ENCODE measurements around the gene FBXL19. TPM values are rescaled to one million over a fixed set of nuclear protein-coding genes. Genes with fewer than 3 reads are reported as not detected.

Gene FBXL19
- total and polyA plus RNA-seq, 2 experiments from 2014 or later, result 0.64 to 18.2 TPM

- H3K9me3 ChIP-seq (ENCODE audit: low read depth), result no peaks in the 10 kb centered on the region
- no peaks in the 10 kb centered on the region for H3K9me2 ChIP-seq (ENCODE audit: insufficient read depth)
- peak within 1 kb of the TSS; percentile 100 for H3K4me2 ChIP-seq (ENCODE audit: unreplicated experiment)
- no peaks in the 10 kb centered on the region for H3K27me3 ChIP-seq (replicated peaks; ENCODE audit: insufficient read depth)
- peaks cover 20% of the 10 kb centered on the region; the same call in 1 of the 2 replicates for H3K36me3 ChIP-seq (ENCODE audit: low read depth)
- 0 to 1% methylated on average over 41 to 81 of the region's 85 CpGs for WGBS, 2 experiments (ENCODE audit: low coverage in 1 of 2, low lambda C conversion rate in 2 of 2, missing lambda C conversion rate in 2 of 2)
- peak within 1 kb of the TSS; percentile 98 for H3K4me3 ChIP-seq
- peak within 1 kb of the TSS; percentile 99 for H3K9ac ChIP-seq
- DNase-seq, result peak; percentile 99
- H3K27ac ChIP-seq, result peak within 1 kb of the TSS; percentile 100
- H3F3A ChIP-seq (ENCODE audit: insufficient read depth), result peaks cover 13% of the 10 kb centered on the region
- no peak for TF ChIP-seq EZH2 (IDR thresholded peaks at IDR 0.05; ENCODE audit: insufficient read depth, poor library complexity, severe bottlenecking)
- no peak for TF ChIP-seq EZH2phosphoT487 (IDR thresholded peaks at IDR 0.05; ENCODE audit: insufficient read depth, low read depth)
- in situ Hi-C loops (cut with MboI), result loop anchor here (25.0 kb wide), 2 partner anchors 755 to 930 kb away; a partner anchor contains a TSS
- H3K4me1 ChIP-seq (ENCODE audit: insufficient read depth), result peaks cover 7% of the 10 kb centered on the region
- peak within 1 kb of the TSS; percentile 99 for H2AFZ ChIP-seq
- H4K20me1 ChIP-seq (ENCODE audit: insufficient read depth), result no peaks in the 10 kb centered on the region
- H3K79me2 ChIP-seq (ENCODE audit: insufficient read depth), result peaks cover 42% of the 10 kb centered on the region
Observed at GRCh38 chr16:30957456-30958174, 34.2 kb downstream of the FBXL19 start, which contains the start of gene SETD1A. SETD1A (plus strand) TSS chr16:30957754; CDS start chr16:30958732, 978 bp downstream.

- Histone ChIP-seq H3K9me3 (ENCODE audit: low read depth) (no peaks in the 10 kb centered on the region), H3K9ac (peak overlapping the region; percentile 99), H3F3A (ENCODE audit: insufficient read depth) (peaks cover 13% of the 10 kb centered on the region), H3K27ac (peak overlapping the region; percentile 100; the same call in 1 of the 2 replicates), H3K9me2 (ENCODE audit: insufficient read depth) (no peaks in the 10 kb centered on the region), H3K4me2 (ENCODE audit: unreplicated experiment) (peak overlapping the region; percentile 88), H3K27me3 (replicated peaks; ENCODE audit: insufficient read depth) (no peaks in the 10 kb centered on the region), H3K4me1 (ENCODE audit: insufficient read depth) (peaks cover 7% of the 10 kb centered on the region), H2AFZ (no peak overlapping the region), H3K79me2 (ENCODE audit: insufficient read depth) (peaks cover 47% of the 10 kb centered on the region), H3K4me3 (peak overlapping the region; percentile 98), H4K20me1 (ENCODE audit: insufficient read depth) (no peaks in the 10 kb centered on the region), H3K36me3 (ENCODE audit: low read depth) (peaks cover 28% of the 10 kb centered on the region; the same call in 1 of the 2 replicates)
- TF ChIP-seq EZH2 (IDR thresholded peaks at IDR 0.05; ENCODE audit: insufficient read depth, poor library complexity, severe bottlenecking) (no peak), EZH2phosphoT487 (IDR thresholded peaks at IDR 0.05; ENCODE audit: insufficient read depth, low read depth) (no peak)
- 8 to 18% methylated on average over 21 to 49 of the region's 55 CpGs for WGBS, 2 experiments (ENCODE audit: low coverage in 1 of 2, low lambda C conversion rate in 2 of 2, missing lambda C conversion rate in 2 of 2)
- in situ Hi-C loops (cut with MboI), result loop anchor here (25.0 kb wide), 2 partner anchors 754 to 929 kb away; a partner anchor contains a TSS
- peak; percentile 82 for DNase-seq
Observed at GRCh38 chr16:30958175-30959079, 35.1 kb downstream of the FBXL19 start.

- H2AFZ ChIP-seq, result no peak overlapping the region
- H3K27me3 ChIP-seq (replicated peaks; ENCODE audit: insufficient read depth), result no peaks in the 10 kb centered on the region
- peaks cover 5% of the 10 kb centered on the region for H3F3A ChIP-seq (ENCODE audit: insufficient read depth)
- 92 to 97% methylated on average over 11 of the region's 11 CpGs for WGBS, 2 experiments (ENCODE audit: low coverage in 1 of 2, low lambda C conversion rate in 2 of 2, missing lambda C conversion rate in 2 of 2)
- H3K4me1 ChIP-seq (ENCODE audit: insufficient read depth), result peaks cover 7% of the 10 kb centered on the region
- TF ChIP-seq EZH2 (IDR thresholded peaks at IDR 0.05; ENCODE audit: insufficient read depth, poor library complexity, severe bottlenecking) (no peak), EZH2phosphoT487 (IDR thresholded peaks at IDR 0.05; ENCODE audit: insufficient read depth, low read depth) (no peak)
- H3K9me2 ChIP-seq (ENCODE audit: insufficient read depth), result no peaks in the 10 kb centered on the region
- DNase-seq, result no peak
- in situ Hi-C loops (cut with MboI), result loop anchor here (25.0 kb wide), 2 partner anchors 751 to 926 kb away; a partner anchor contains a TSS
- no peak overlapping the region for H3K4me3 ChIP-seq
- H3K4me2 ChIP-seq (ENCODE audit: unreplicated experiment), result no peak overlapping the region
- no peaks in the 10 kb centered on the region for H4K20me1 ChIP-seq (ENCODE audit: insufficient read depth)
- H3K79me2 ChIP-seq (ENCODE audit: insufficient read depth), result peaks cover 47% of the 10 kb centered on the region
- H3K9me3 ChIP-seq (ENCODE audit: low read depth), result no peaks in the 10 kb centered on the region
- no peak overlapping the region for H3K9ac ChIP-seq
- H3K27ac ChIP-seq, result no peak overlapping the region
- H3K36me3 ChIP-seq (ENCODE audit: low read depth), result peaks cover 33% of the 10 kb centered on the region; the same call in 1 of the 2 replicates
Observed at GRCh38 chr16:30961384-30961783, 38.0 kb downstream of the FBXL19 start.

GRCh38 chr16:30963925-30964511 lies 40.6 kb downstream of the FBXL19 start:
- no peaks in the 10 kb centered on the region for H3K9me3 ChIP-seq (ENCODE audit: low read depth)
- WGBS, 2 experiments (ENCODE audit: low coverage in 1 of 2, low lambda C conversion rate in 2 of 2, missing lambda C conversion rate in 2 of 2), result 89 to 93% methylated on average over 18 of the region's 18 CpGs

More at GRCh38 chr16:30963925-30964511, 40.6 kb downstream of the FBXL19 start:
- no peaks in the 10 kb centered on the region for H4K20me1 ChIP-seq (ENCODE audit: insufficient read depth)
- H2AFZ ChIP-seq, result no peak overlapping the region
- H3K27ac ChIP-seq, result no peak overlapping the region
- no peaks in the 10 kb centered on the region for H3F3A ChIP-seq (ENCODE audit: insufficient read depth)
- H3K4me3 ChIP-seq, result no peak overlapping the region
- peaks cover 40% of the 10 kb centered on the region for H3K79me2 ChIP-seq (ENCODE audit: insufficient read depth)
- peaks cover 3% of the 10 kb centered on the region for H3K4me1 ChIP-seq (ENCODE audit: insufficient read depth)
- no peak for DNase-seq
- H3K36me3 ChIP-seq (ENCODE audit: low read depth), result peaks cover 33% of the 10 kb centered on the region; the same call in 1 of the 2 replicates
- TF ChIP-seq EZH2 (IDR thresholded peaks at IDR 0.05; ENCODE audit: insufficient read depth, poor library complexity, severe bottlenecking) (no peak), EZH2phosphoT487 (IDR thresholded peaks at IDR 0.05; ENCODE audit: insufficient read depth, low read depth) (no peak)
- H3K9me2 ChIP-seq (ENCODE audit: insufficient read depth), result no peaks in the 10 kb centered on the region
- H3K9ac ChIP-seq, result no peak overlapping the region
- in situ Hi-C loops (cut with MboI), result loop anchor here (25.0 kb wide), 2 partner anchors 748 to 923 kb away; a partner anchor contains a TSS
- H3K27me3 ChIP-seq (replicated peaks; ENCODE audit: insufficient read depth), result no peaks in the 10 kb centered on the region
- no peak overlapping the region for H3K4me2 ChIP-seq (ENCODE audit: unreplicated experiment)
